HFF-Myc (cell line): ENCODE data around the gene TMEM106C.

ENCODE experiments used
- DNase-seq: peaks from one replicate; pipeline ENCODE4 v3.0.0-alpha.2; 2011; ENCODE audit warnings: low read depth; ENCODE audit errors: extremely low read depth
- H3K4me3 ChIP-seq: replicated peaks from 2 replicates; pipeline ENCODE4 v1.5.1; 2011; ENCODE audit warnings: low read depth, mild to moderate bottlenecking, control low read depth, low read length
- CTCF ChIP-seq: IDR thresholded peaks from 2 replicates; pipeline ENCODE4 v1.5.1; 2012; ENCODE audit warnings: mild to moderate bottlenecking, low read depth, low read length, control low read depth; ENCODE audit errors: missing control alignments

The TMEM106C gene

GRCh38 chr12:47983541-47984115, 20.2 kb downstream of the TMEM106C start:
- DNase-seq = no peak
- no peak overlapping the region for H3K4me3 ChIP-seq
- no peak for TF ChIP-seq CTCF

- no peak overlapping the region for H3K4me3 ChIP-seq
- no peak for DNase-seq
- no peak for TF ChIP-seq CTCF
Measured at GRCh38 chr12:47984331-47984801, 21.0 kb downstream of the TMEM106C start.

GRCh38 chr12:47985596-47986290, 22.3 kb downstream of the TMEM106C start:
- no peak for DNase-seq
- no peak overlapping the region for H3K4me3 ChIP-seq
- TF ChIP-seq CTCF = no peak

GRCh38 chr12:47986291-47986660, 22.9 kb downstream of the TMEM106C start:
- no peak for DNase-seq
- H3K4me3 ChIP-seq = no peak overlapping the region
- no peak for TF ChIP-seq CTCF

- no peak for DNase-seq
- TF ChIP-seq CTCF = no peak
- H3K4me3 ChIP-seq = no peak overlapping the region
Measured at GRCh38 chr12:47986832-47987231, 23.4 kb downstream of the TMEM106C start.

- DNase-seq = no peak
- TF ChIP-seq CTCF = no peak
Measured at GRCh38 chr12:47987411-47988072, 24.1 kb downstream of the TMEM106C start.

More at GRCh38 chr12:47987411-47988072, 24.1 kb downstream of the TMEM106C start:
- no peak overlapping the region for H3K4me3 ChIP-seq
